HepG2 (cell line): ENCODE results near the gene RABEP2. TPM values are rescaled to one million over a fixed set of nuclear protein-coding genes. Genes with fewer than 3 reads are reported as not detected.
A peak's percentile ranks its signal among the peaks of the same experiment; 100 is the strongest.

Experiments used
- ATAC-seq: fragments of 200-7000 bp; cut with Tn5 transposase; 3 replicates; pipeline ENCODE4 v1.9.1; 2020; ENCODE audit warnings: mild to moderate bottlenecking, moderate library complexity
- BruUV-seq: library from RNA; stranded (reverse); fragments of 400-500 nt; replicated peaks from 2 replicates; lab custom pipeline; 2021; lab: Mats Ljungman, UMichigan
- CTCF ChIA-PET: fragments of 300-600 bp; formaldehyde crosslinking; extraction: SDS; loops from one replicate; lab custom pipeline; 2021; ENCODE audit warnings: low total read pairs, inconsistent platforms, low intra/inter-chr PET ratio; lab: Yijun Ruan, JAX
- POLR2A ChIA-PET: fragments of 350-600 bp; sonication (Branson Sonifier 250); formaldehyde crosslinking; loops from one replicate; lab custom pipeline; 2020; ENCODE audit warnings: antibody characterized with exemption, inconsistent platforms; lab: Yijun Ruan, JAX
- DNase-seq: peaks from one replicate; pipeline ENCODE4 v3.0.0-alpha.2; 2015; ENCODE audit warnings: low spot score
- FAIRE-seq: peaks from 3 replicates; lab custom pipeline; 2011; peaks lifted over from hg19 to GRCh38; lab: Jason Lieb, UNC
- H2AFZ ChIP-seq: one replicate; pipeline ENCODE4 v1.6.1; 2011; ENCODE audit warnings: low read length, inconsistent platforms
- H3K27ac ChIP-seq: fragments of 300-600 bp; 3 replicates; pipeline ENCODE4 v1.8.0; 2011; ENCODE audit warnings: mixed run types, mild to moderate bottlenecking, mixed read lengths, low read length, inconsistent platforms; ENCODE audit not compliant: insufficient read depth; ENCODE audit errors: extremely low read length
- H3K27me3 ChIP-seq, 2 experiments: fragments of 200-600 bp in 1 of 2; 2 replicates in 1 of 2; 3 replicates in 1 of 2; pipeline versions ENCODE4 v1.6.0 to v1.8.0; 2011; ENCODE audit warnings: low read length in 2 of 2, mild to moderate bottlenecking in 2 of 2, moderate library complexity in 2 of 2, inconsistent platforms in 1 of 2; ENCODE audit not compliant: insufficient read depth in 2 of 2, control insufficient read depth in 1 of 2
- H3K36me3 ChIP-seq, 2 experiments: fragments of 200-600 bp in 1 of 2; replicated peaks in 1 of 2; 2 replicates in 1 of 2; 3 replicates in 1 of 2; pipeline versions ENCODE4 v1.5.1 to v1.8.0; 2011; ENCODE audit warnings: low read length in 2 of 2, inconsistent platforms in 1 of 2; ENCODE audit not compliant: insufficient read depth in 2 of 2, control insufficient read depth in 1 of 2
- H3K4me1 ChIP-seq: 2 replicates; pipeline ENCODE4 v1.5.1; 2012; ENCODE audit warnings: low read length, inconsistent platforms; ENCODE audit not compliant: insufficient read depth
- H3K4me2 ChIP-seq: 2 replicates; pipeline ENCODE4 v1.6.0; 2011; ENCODE audit warnings: low read depth, low read length, inconsistent platforms
- H3K4me3 ChIP-seq, 3 experiments: fragments of 200-600 bp in 1 of 3; sonication (generic), shearing (Covaris generic) in 1 of 3; replicated peaks in 1 of 3; 2 replicates each; pipeline ENCODE4 v1.5.1; 2011 to 2016; ENCODE audit warnings: low read length in 3 of 3, inconsistent platforms in 2 of 3, low read depth in 2 of 3, mild to moderate bottlenecking in 2 of 3, control low read depth in 1 of 3, mixed read lengths in 1 of 3; ENCODE audit not compliant: insufficient read depth in 1 of 3
- H3K79me2 ChIP-seq: one replicate; pipeline ENCODE4 v1.6.1; 2011; ENCODE audit warnings: low read length, inconsistent platforms; ENCODE audit not compliant: insufficient read depth
- H3K9ac ChIP-seq: 2 replicates; pipeline ENCODE4 v1.6.0; 2011; ENCODE audit warnings: mild to moderate bottlenecking, low read depth, low read length, inconsistent platforms; ENCODE audit not compliant: insufficient read depth
- H3K9me3 ChIP-seq: 2 replicates; pipeline ENCODE4 v1.5.1; 2012; ENCODE audit warnings: mild to moderate bottlenecking, low read length
- H4K20me1 ChIP-seq: 2 replicates; pipeline ENCODE4 v1.6.0; 2011; ENCODE audit warnings: inconsistent platforms, mild to moderate bottlenecking, low read length, moderate library complexity; ENCODE audit not compliant: insufficient read depth
- AHR ChIP-seq: IDR thresholded peaks from 2 replicates; pipeline ENCODE4 v1.6.1; 2018; ENCODE audit warnings: missing genetic modification reagents, missing compliant biosample characterization
- FOXC1 ChIP-seq: sonication (generic); formaldehyde crosslinking; IDR thresholded peaks from 2 replicates; pipeline ENCODE4 v1.8.0; 2022; ENCODE audit warnings: mild to moderate bottlenecking, missing genetic modification reagents, borderline replicate concordance
- HNF1A ChIP-seq, 2 experiments: sonication (generic) in 1 of 2; formaldehyde crosslinking in 1 of 2; IDR thresholded peaks; 2 replicates each; pipeline versions ENCODE4 v1.4.0 to v1.6.1; 2016 to 2020; ENCODE audit warnings: borderline replicate concordance in 1 of 2, low read depth in 1 of 2, mild to moderate bottlenecking in 1 of 2, missing genetic modification reagents in 1 of 2
- NFATC3 ChIP-seq: sonication (generic); formaldehyde crosslinking; IDR thresholded peaks from 2 replicates; pipeline ENCODE4 v1.5.1; 2020; ENCODE audit warnings: mild to moderate bottlenecking, missing genetic modification reagents
- NFKB2 ChIP-seq: sonication (generic); formaldehyde crosslinking; IDR thresholded peaks from 2 replicates; pipeline ENCODE4 v1.4.0; 2020; ENCODE audit warnings: missing genetic modification reagents, borderline replicate concordance
- TCF12 ChIP-seq, 2 experiments: fragments of 450-650 bp in 1 of 2; sonication (generic) in 1 of 2; formaldehyde crosslinking in 1 of 2; IDR thresholded peaks; 2 replicates each; pipeline versions ENCODE4 v1.6.1 to v1.8.0; 2017 to 2022; ENCODE audit warnings: antibody characterized with exemption in 1 of 2, mild to moderate bottlenecking in 1 of 2, missing genetic modification reagents in 1 of 2, moderate library complexity in 1 of 2
- ZBTB38 ChIP-seq: sonication (generic); formaldehyde crosslinking; IDR thresholded peaks from 2 replicates; pipeline ENCODE4 v1.5.1; 2020; ENCODE audit warnings: mild to moderate bottlenecking, missing genetic modification reagents
- ZNF839 ChIP-seq: sonication (generic); formaldehyde crosslinking; IDR thresholded peaks from 2 replicates; pipeline ENCODE4 v1.4.0; 2020; ENCODE audit warnings: missing genetic modification reagents, mild to moderate bottlenecking, borderline replicate concordance
- WGBS: methylation state at CpG from one replicate; pipeline ENCODE4 v1.1.6; 2017; ENCODE audit warnings: low lambda C conversion rate; 5-methylcytosine and 5-hydroxymethylcytosine counted together
- in situ Hi-C: cut with HindIII; loops from 2 replicates; pipeline ENCODE4 v1.10.0; 2017; ENCODE audit warnings: low pct_unique_long_range_greater_than_20kb; ENCODE audit not compliant: extremely low pct_ligation_motif_present
- intact Hi-C: fragments of 100-400 bp; cut with micrococcal nuclease; formaldehyde crosslinking; loops from one replicate; pipeline ENCODE4 v1.10.0; 2022; ENCODE audit not compliant: unreplicated experiment
- polyA plus RNA-seq, 8 experiments: library from polyadenylated mRNA; depleted of rRNA in 3 of 8; stranded (reverse) in 7 of 8; unstranded in 1 of 8; fragments of >200 nt; fragmentation: Illumina TruSeq in 4 of 8; extraction: Trizol in 4 of 8; gene quantifications; 2 replicates each; pipeline versions ENCODE4 v1.2.1 to v1.2.3, GENCODE V29; 2011 to 2016; ENCODE audit warnings: low read depth in 4 of 8, missing spikeins in 1 of 8, mixed read lengths in 1 of 8; ENCODE audit not compliant: insufficient read depth in 1 of 8
- total RNA-seq, 5 experiments: library from RNA; depleted of rRNA; stranded (reverse); fragments of >200 nt; fragmentation: Illumina TruSeq; extraction: Trizol; gene quantifications; 2 replicates each; pipeline ENCODE4 v1.2.3, GENCODE V29; 2016; ENCODE audit warnings: low read depth in 1 of 5
- TF ChIP-seq, protein P1 (sequence below): sonication (generic); formaldehyde crosslinking; IDR thresholded peaks from 2 replicates; pipeline ENCODE4 v1.4.0; 2020; ENCODE audit warnings: missing genetic modification reagents, mild to moderate bottlenecking, borderline replicate concordance
- TF ChIP-seq, protein P2 (sequence below): sonication (generic); formaldehyde crosslinking; IDR thresholded peaks from 2 replicates; pipeline ENCODE4 v1.4.0; 2020; ENCODE audit warnings: missing genetic modification reagents, mild to moderate bottlenecking, borderline replicate concordance

RABEP2 gene
- total and polyA plus RNA-seq, 2 of the 13 experiments (the other 11 are each of a cell fraction or from before 2014, with no cell fraction given), result 10.8 to 18.4 TPM

DNA sequence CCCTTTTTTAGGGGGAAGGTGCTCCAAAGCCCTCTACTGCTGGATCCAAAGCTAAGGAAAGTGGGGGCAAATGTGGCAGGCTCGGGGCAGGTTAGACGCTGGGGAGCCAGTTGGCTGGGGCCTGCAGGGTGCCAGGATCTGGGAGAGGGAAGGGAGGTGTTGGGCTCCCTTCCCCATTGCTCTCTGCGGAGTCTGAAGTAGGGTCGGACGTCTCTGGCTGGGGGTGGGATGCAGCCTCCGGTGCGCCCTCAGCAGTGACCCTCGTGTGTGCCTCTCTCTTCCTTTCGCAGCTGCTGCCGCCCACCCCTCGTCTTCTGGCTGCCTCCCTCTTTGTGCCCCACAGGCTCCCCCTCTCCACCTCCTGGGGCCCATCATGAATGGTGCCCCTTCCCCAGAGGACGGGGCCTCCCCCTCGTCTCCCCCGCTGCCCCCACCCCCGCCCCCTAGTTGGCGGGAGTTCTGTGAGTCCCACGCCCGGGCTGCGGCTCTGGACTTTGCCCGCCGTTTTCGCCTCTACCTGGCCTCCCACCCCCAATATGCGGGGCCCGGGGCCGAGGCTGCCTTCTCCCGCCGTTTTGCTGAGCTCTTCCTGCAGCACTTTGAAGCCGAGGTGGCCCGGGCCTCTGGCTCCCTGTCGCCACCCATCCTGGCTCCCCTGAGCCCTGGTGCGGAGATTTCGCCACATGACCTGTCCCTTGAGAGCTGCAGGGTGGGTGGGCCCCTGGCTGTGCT lies 59.1 kb downstream of the RABEP2 start:
- Histone ChIP-seq H3K79me2 (peaks cover 32% of the 10 kb centered on the region), H3K36me3 (peaks cover 26 to 35% of the 10 kb centered on the region in 2 experiments), H3K9me3 (no peaks in the 10 kb centered on the region), H4K20me1 (no peaks in the 10 kb centered on the region), H3K4me1 (peaks cover 36% of the 10 kb centered on the region), H3K9ac (peak overlapping the region; percentile 100), H3K27me3 (no peaks in the 10 kb centered on the region; a peak in 1 of 5 replicates), H3K4me3 (peak overlapping the region; percentile 85 to 98 (median 95)), H3K4me2 (peak overlapping the region; percentile 96), H3K27ac (peak overlapping the region; percentile 99), H2AFZ (no peak overlapping the region)
- intact Hi-C loops (no loop called here), in situ Hi-C loops (loop anchor here (5.0 kb wide), 1 partner anchor 71 kb away; no protein-coding TSS in a partner anchor)
- peak; percentile 51 for DNase-seq
- ATAC-seq, result peak; percentile 5; the same call in 2 of the 3 replicates
- FAIRE-seq, result no peak
- CTCF ChIA-PET, result no interaction called here
- POLR2A ChIA-PET, result interaction anchor here (0.6 to 6.9 kb wide), 14 partner anchors 8 to 85 kb away, joined by 3 to 104 read pairs (median 14); partner anchors contain the start of genes ATXN2L, NFATC2IP, RABEP2 and TUFM
- 26% methylated on average over 30 of the region's 32 CpGs for WGBS
- no TSS peak for BruUV-seq
- TF ChIP-seq NFATC3 (CRISPR knock-in tag) (no peak), AHR (0 out of 2 replicates have a peak, but pooled peaks have one; percentile 37), ZNF839 (CRISPR knock-in tag) (no peak), NFKB2 (CRISPR knock-in tag) (no peak), FOXC1 (CRISPR knock-in tag) (peak; percentile 39; the same call in 1 of the 2 replicates), HNF1A (IDR thresholded peaks at IDR 0.05; ENCODE audit: low read depth) (no peak), HNF1A (CRISPR knock-in tag; IDR thresholded peaks at IDR 0.05; ENCODE audit: borderline replicate concordance) (0 out of 2 replicates have a peak, but pooled peaks have one; percentile 2), ZBTB38 (CRISPR knock-in tag) (peak; percentile 10; the same call in 1 of the 2 replicates), TCF12 (IDR thresholded peaks at IDR 0.05) (no peak), TCF12 (CRISPR knock-in tag; IDR thresholded peaks at IDR 0.05) (no peak)
- TF ChIP-seq, protein P1, sequence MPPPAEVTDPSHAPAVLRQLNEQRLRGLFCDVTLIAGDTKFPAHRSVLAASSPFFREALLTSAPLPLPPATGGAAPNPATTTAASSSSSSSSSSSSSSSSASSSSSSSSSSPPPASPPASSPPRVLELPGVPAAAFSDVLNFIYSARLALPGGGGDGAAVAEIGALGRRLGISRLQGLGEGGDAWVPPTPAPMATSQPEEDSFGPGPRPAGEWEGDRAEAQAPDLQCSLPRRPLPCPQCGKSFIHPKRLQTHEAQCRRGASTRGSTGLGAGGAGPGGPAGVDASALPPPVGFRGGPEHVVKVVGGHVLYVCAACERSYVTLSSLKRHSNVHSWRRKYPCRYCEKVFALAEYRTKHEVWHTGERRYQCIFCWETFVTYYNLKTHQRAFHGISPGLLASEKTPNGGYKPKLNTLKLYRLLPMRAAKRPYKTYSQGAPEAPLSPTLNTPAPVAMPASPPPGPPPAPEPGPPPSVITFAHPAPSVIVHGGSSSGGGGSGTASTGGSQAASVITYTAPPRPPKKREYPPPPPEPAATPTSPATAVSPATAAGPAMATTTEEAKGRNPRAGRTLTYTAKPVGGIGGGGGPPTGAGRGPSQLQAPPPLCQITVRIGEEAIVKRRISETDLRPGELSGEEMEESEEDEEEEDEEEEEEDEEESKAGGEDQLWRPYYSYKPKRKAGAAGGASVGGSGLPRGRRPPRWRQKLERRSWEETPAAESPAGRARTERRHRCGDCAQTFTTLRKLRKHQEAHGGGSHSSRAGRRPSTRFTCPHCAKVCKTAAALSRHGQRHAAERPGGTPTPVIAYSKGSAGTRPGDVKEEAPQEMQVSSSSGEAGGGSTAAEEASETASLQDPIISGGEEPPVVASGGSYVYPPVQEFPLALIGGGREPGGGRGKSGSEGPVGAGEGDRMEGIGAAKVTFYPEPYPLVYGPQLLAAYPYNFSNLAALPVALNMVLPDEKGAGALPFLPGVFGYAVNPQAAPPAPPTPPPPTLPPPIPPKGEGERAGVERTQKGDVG, result 0 out of 2 replicates have a peak, but pooled peaks have one; percentile 18
- TF ChIP-seq, protein P2, sequence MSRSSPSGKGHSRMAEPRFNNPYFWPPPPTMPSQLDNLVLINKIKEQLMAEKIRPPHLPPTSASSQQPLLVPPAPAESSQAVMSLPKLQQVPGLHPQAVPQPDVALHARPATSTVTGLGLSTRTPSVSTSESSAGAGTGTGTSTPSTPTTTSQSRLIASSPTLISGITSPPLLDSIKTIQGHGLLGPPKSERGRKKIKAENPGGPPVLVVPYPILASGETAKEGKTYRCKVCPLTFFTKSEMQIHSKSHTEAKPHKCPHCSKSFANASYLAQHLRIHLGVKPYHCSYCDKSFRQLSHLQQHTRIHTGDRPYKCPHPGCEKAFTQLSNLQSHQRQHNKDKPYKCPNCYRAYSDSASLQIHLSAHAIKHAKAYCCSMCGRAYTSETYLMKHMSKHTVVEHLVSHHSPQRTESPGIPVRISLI, result no peak
